ENCODE data around the gene CDK14.

CDK14 gene

GRCh38 chr7:90857603-90858002 is 261.5 kb downstream of the CDK14 start:
- Histone ChIP-seq H3K27me3 (no peaks in the 10 kb centered on the region), H3K4me1 (ENCODE audit: control insufficient read depth in 1 of 2, insufficient read depth in 1 of 2, low read depth in 1 of 2, low read length in 1 of 2) (no peaks in the 10 kb centered on the region), H3K36me3 (no peaks in the 10 kb centered on the region), H3K27ac (no peak overlapping the region), H3K4me3 (ENCODE audit: low read depth in 1 of 2, low read length in 1 of 2) (no peak overlapping the region), H3K9me3 (no peaks in the 10 kb centered on the region)
- no peak for TF ChIP-seq CTCF (IDR thresholded peaks at IDR 0.05)

GRCh38 chr7:90858546-90858945 is 262.4 kb downstream of the CDK14 start:
- Histone ChIP-seq H3K9me3 (no peaks in the 10 kb centered on the region), H3K36me3 (no peaks in the 10 kb centered on the region), H3K4me3 (ENCODE audit: low read depth in 1 of 2, low read length in 1 of 2) (no peak overlapping the region), H3K4me1 (ENCODE audit: control insufficient read depth in 1 of 2, insufficient read depth in 1 of 2, low read depth in 1 of 2, low read length in 1 of 2) (no peaks in the 10 kb centered on the region), H3K27me3 (no peaks in the 10 kb centered on the region), H3K27ac (no peak overlapping the region)
- TF ChIP-seq CTCF (IDR thresholded peaks at IDR 0.05) = no peak

- no peaks in the 10 kb centered on the region for H3K36me3 ChIP-seq
- H3K27ac ChIP-seq = no peak overlapping the region
- H3K9me3 ChIP-seq = no peaks in the 10 kb centered on the region
- H3K4me1 ChIP-seq (ENCODE audit: control insufficient read depth in 1 of 2, insufficient read depth in 1 of 2, low read depth in 1 of 2, low read length in 1 of 2) = no peaks in the 10 kb centered on the region
- no peak overlapping the region for H3K4me3 ChIP-seq (ENCODE audit: low read depth in 1 of 2, low read length in 1 of 2)
- H3K27me3 ChIP-seq = no peaks in the 10 kb centered on the region
- no peak for TF ChIP-seq CTCF (IDR thresholded peaks at IDR 0.05)
Measured at GRCh38 chr7:90859521-90859920, 263.4 kb downstream of the CDK14 start.

- no peak overlapping the region for H3K27ac ChIP-seq
- H3K9me3 ChIP-seq = no peaks in the 10 kb centered on the region
- H3K27me3 ChIP-seq = no peaks in the 10 kb centered on the region
- no peaks in the 10 kb centered on the region for H3K4me1 ChIP-seq (ENCODE audit: control insufficient read depth in 1 of 2, insufficient read depth in 1 of 2, low read depth in 1 of 2, low read length in 1 of 2)
- no peak overlapping the region for H3K4me3 ChIP-seq (ENCODE audit: low read depth in 1 of 2, low read length in 1 of 2)
- no peaks in the 10 kb centered on the region for H3K36me3 ChIP-seq
- no peak for TF ChIP-seq CTCF (IDR thresholded peaks at IDR 0.05)
Measured at GRCh38 chr7:90864088-90864487, 268.0 kb downstream of the CDK14 start.

- no peak overlapping the region for H3K4me3 ChIP-seq (ENCODE audit: low read depth in 1 of 2, low read length in 1 of 2)
- TF ChIP-seq CTCF (IDR thresholded peaks at IDR 0.05) = no peak
- H3K4me1 ChIP-seq (ENCODE audit: control insufficient read depth in 1 of 2, insufficient read depth in 1 of 2, low read depth in 1 of 2, low read length in 1 of 2) = no peaks in the 10 kb centered on the region
- H3K27me3 ChIP-seq = no peaks in the 10 kb centered on the region
- H3K27ac ChIP-seq = no peak overlapping the region
- no peaks in the 10 kb centered on the region for H3K36me3 ChIP-seq
- H3K9me3 ChIP-seq = no peaks in the 10 kb centered on the region
Measured at GRCh38 chr7:90869335-90869734, 273.2 kb downstream of the CDK14 start.

- no peaks in the 10 kb centered on the region for H3K9me3 ChIP-seq
- H3K36me3 ChIP-seq = peaks cover 8% of the 10 kb centered on the region
- H3K4me3 ChIP-seq (ENCODE audit: low read depth in 1 of 2, low read length in 1 of 2) = no peak overlapping the region
- no peak overlapping the region for H3K27ac ChIP-seq
- no peaks in the 10 kb centered on the region for H3K4me1 ChIP-seq (ENCODE audit: control insufficient read depth in 1 of 2, insufficient read depth in 1 of 2, low read depth in 1 of 2, low read length in 1 of 2)
- peaks cover 19% of the 10 kb centered on the region for H3K27me3 ChIP-seq
- TF ChIP-seq CTCF (IDR thresholded peaks at IDR 0.05) = no peak
Measured at GRCh38 chr7:90876701-90877100, 280.6 kb downstream of the CDK14 start.

Measured in neutrophil (primary cell).